Ammon's horn (tissue), 1 donor: ENCODE data around the gene FAM219A.
"Not testable (repeated sequence)": the region's sequence is repeated elsewhere in the genome, so short reads cannot be mapped to it uniquely, and the experiment has no call there.

Experiments used
- DNase-seq: peaks from one replicate; pipeline ENCODE4 v3.0.0-alpha.2; 2016; ENCODE audit warnings: low spot score

FAM219A gene

DNA sequence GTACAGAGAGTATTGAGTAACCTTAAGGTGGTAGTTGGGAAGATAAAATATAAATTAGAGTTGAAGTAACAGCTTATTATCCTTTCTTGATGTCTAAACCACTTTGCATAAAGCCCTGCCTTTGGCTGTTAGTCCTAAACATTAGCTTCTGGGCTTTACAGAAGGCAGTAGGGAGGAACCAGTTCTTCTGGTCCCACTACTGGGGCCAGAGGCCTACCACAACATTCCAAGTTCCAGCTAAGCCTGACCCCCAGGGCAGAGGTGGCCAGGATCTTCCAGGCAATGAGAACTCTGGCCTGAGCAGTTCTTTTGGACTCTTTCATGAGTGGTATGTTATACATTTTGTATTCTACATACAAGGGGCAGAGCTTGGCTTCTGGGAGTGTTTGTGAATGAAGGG is 26.3 kb upstream of the FAM219A start:
- no peak for DNase-seq

DNA sequence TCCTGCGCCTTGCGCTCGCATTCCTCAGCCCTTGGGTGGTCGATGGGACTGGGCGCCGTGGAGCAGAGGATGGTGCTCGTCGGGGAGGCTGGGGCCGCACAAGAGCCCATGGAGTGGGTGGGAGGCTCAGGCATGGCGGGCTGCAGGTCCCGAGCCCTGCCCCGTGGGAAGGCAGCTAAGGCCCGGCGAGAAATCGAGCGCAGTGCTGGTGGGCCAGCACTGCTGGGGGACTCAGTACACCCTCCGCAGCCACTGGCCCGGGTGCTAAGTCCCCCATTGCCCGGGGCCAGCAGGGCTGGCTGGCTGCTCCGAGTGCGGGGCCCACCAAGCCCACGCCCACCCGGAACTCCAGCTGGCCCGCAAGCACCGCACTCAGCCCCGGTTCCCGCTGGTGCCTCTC is 24.4 kb upstream of the FAM219A start:
- DNase-seq, result not testable (repeated sequence)

DNA sequence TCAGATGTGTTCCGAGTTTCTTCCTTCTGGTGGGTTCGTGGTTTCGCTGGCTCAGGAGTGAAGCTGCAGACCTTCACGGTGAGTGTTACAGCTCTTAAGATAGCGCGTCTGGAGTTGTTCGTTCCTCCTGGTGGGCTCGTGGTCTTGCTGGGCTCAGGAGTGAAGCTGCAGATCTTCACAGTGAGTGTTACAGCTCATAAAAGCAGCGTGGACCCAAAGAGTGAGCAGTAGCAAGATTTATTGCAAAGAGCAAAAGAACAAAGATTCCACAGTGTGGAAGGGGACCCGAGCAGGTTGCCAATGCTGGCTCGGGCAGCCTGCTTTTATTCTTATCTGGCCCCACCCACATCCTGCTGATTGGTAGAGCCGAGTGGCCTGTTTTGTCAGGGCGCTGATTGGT is 23.2 kb upstream of the FAM219A start:
- DNase-seq, result not testable (repeated sequence)

DNA sequence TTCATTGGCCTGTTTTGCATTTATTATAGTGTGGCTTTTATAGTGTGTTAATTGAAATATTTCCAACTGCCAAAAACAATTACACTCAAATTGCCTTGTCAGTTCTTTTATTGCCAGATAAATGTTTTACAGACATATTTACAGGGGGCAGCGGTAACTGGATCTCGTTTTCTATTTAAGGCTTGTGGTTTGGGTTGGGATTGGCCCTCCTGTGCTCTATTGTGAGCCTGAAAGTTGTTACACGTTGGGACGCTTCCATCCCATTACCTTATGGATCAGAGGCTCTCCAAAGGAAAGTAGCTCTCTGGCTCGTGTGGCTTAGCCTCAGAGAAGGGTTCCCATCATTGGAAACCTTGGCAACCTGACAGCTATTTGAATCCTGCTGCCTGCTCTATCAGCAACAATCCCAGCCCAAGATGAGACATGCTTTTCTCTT is 21.1 kb upstream of the FAM219A start:
- DNase-seq, result no peak

DNA sequence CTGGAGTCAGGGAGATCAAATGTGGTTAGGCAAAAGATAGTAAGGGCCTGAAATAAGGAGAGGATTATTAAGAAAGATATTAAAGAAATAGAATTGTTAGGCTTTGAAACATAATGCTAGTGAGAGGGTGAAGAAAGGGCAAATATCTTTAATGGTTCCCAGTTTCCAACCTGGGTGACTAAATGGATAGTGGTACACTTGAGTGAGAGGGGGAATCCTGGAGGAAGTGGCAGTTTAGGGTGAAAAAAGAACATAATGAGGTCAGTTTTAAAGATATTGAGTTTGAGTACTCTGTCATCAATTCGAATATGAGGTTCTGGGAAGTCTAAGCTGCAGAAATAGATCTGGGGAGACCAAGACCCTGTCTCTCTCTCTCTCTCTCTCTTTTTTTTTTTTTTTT is 19.2 kb upstream of the FAM219A start:
- no peak for DNase-seq

DNA sequence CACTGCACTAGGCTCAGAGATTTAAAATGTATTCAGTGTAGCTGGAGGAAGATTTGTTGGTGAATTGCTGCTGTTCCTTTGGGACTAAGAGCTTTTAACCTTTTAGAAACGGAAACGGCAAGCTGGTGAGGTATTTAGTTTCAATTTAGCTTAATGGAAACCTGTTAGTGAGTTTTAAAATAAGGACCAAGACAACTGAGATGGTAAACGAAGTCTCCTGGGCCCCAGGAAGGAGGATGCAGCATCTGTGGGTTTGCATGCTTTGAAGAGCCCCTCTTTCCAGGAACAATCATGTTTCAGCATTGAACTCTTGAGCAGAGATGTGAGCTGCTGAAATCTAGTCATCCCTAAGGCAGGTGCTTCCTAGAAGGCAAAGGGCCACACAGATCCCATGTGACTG is 16.7 kb upstream of the FAM219A start:
- DNase-seq, result no peak

DNA sequence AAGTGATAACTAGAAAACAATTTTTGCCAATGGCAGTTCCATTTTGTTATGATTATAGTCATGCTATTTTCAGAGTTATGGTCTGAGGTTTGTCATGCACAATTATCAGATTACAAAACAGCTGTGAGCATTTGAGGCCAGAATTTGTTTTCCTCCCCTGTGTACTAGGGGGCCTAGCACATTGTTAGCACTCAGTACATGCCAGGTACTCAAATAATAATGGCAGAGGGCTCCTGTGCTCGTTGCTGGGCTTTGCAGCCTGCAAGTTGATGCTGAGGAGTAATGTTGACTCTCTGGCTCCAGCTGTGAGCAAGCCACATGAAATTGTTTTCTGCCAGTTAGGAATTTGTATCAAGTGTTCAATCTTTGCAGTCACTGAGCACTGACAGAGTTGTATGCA is 7.1 kb upstream of the FAM219A start:
- DNase-seq, result no peak

DNA sequence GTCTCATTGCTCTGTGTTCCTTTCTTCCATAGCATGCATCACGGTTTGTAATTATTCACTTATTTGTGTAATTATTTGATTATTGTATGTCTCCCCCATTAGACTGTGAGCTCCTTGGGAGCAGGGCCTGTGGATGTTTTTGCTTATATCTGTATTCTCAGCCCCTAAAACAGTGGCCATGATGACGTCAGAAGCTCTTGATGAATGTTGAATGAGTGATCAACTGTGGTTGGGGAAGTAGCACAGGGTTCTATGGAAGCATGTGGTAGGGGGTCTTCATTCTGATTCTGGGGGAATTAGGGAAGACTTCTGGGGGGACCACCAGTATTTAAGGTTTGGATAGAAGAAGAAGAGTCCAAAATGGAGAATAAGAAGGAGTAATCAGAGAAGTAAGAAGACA is 6.2 kb upstream of the FAM219A start:
- DNase-seq, result no peak

DNA sequence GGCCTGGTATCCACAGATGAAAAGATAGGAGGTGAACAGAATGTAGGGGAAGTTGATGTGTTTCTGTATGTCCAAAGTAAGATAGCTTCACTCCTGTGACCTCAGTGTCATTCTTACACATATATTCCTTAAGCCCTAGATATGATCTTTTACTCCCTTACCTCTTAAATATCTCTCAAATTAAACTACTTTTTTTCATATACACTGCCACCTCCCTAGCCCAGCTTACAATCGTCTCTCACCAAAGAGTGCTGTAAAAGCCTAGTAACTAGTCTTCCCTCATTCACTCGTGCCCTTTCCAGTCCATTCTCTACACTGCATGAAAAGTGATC is 5.5 kb upstream of the FAM219A start:
- no peak for DNase-seq

DNA sequence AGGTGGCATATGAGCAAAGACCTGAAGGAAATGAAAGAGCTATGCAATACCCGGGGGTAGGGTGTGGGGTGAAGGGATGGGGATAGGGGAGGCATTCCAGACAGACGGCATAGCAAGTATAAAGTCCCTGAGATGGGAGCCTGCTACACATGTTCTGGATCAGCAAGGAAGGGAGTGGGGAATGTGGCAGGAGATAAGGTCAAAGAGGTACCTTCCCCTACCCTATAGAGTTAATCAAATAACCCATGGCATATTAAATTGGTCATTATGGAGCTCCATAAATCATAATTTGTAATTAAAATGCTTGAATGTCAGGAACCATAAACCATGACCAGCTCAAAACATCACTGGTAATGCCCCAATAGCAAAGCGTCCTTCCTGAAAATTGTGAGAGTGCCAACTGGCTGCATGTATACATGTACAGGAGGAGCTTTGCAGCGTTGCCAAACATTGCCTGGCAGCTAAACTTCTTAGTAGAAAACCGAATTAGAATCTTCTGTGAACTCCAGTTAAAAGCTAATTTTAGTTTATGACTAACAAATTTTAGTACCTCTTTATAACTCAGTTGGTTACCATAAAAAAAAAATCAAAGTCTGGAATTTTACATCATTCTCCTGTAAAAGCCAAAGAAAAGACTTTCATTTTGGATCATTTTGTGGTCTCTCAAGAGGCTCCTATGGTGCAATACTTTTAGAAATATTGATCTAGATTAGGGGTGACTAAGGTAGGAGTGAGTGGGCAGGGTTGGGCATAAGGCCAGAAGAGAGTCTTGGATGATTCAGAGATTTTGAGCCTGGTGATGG is 4.9 kb upstream of the FAM219A start:
- no peak for DNase-seq

DNA sequence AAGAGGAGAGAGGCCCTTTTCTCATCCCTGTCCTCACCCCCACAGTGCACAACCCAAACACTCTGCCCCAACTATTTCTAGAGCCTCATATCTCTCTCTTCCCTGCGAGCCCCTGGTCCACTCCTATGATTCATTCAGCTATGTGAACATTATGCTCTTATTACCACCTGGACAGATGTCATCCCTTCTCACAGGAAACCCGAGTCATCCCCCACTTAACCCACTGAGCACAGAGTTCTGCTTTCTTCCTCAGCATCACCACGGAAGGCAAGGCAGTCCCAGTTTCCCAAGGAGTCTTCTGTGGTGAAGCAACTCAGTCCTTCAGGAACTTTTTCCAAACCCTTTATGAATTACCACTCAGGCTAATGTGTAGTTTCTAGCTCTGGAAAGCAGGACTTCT is 1.6 kb upstream of the FAM219A start:
- DNase-seq, result no peak

DNA sequence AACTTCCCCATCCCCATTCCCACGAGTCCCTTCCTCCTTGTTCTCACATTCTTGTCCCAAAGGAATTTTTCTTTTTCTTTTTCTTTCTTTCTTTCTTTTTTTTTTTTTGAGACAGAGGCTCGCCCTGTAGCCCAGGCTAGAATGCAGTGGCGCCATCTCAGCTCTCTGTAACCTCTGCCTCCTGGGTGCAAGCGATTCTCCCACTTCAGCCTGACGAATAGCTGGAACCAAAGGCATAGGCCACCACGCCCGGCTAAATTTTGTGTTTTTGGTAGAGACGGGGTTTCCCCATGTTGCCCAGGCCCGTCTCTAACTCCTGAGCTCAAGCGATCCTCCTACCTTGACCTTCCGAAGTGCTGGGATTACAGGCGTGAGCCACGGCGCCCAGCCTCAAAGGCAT is 986 bp upstream of the FAM219A start:
- no peak for DNase-seq

DNA sequence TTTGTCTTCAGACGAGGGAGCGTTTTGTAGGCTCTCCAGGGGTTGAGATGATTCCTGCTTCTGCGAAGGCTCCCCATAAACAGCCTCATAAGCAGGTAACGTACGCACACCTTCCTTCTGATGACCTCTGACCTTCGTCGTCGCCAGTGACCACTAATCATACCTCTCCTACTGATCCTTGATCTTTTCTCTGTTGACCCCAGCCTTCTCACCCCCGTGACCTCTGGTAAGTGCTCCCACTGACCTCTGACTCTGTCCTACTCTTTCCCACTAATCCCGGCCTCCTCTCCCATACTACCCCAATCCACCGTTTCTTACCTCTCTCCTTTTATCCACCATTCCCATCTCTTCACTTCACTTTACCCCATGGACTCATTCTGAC is 580 bp upstream of the FAM219A start:
- DNase-seq, result no peak

DNA sequence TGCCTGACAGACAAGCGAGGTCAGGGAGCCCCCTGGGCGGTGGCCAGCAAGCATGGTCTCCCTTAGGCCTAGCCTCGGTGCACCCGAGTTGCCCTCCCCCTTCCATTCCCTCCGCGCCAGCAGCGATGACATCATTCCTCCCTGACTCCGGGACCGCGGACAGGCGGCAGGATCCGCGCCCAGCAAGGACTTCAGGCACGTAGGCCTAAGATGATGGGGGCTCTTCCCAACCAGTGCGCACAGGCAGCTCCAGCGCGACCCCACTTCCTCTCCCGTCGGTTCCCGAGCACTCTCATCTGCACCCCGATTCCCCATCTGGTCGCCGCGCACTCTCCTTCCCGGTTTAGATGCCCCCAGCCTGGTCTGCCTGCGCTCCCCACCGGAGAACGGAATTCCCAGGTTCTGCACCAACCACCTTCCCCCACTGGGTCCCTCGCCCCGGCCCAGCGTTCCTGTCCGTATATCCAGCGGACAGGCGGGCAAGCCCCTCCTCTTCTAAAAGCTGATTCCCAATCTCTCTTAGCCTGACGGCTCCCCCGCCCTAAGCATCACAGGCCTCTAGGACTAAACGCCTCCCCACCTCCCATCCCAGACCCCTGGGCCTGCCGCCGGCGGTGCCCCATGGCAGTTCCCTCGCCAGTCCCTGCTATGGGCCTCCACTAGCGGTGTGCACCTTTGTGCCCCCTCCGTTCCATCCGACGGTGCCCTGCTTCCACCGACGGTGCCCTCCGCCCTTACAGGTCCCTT is 931 bp downstream of the FAM219A start:
- peak; percentile 82 for DNase-seq

DNA sequence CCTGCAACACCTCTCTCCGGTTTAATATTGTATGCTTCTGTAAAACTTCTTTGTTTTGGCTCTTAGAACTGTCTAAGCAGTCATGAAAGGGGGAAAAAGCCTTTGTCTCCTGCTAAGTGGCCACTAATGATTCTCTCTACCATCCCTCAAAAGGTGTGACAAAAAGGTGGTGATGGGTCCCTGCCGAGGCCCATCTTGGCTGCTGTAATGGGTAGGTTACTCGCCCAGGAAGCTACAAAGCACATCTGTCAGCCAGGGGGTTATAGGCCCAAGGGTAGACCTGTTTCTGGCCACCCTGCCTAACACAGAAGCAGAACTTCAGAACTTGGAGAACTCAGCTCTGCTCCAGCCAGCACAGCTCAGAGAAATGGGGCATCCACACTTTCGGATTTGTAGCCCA is 1.6 kb downstream of the FAM219A start:
- no peak for DNase-seq

DNA sequence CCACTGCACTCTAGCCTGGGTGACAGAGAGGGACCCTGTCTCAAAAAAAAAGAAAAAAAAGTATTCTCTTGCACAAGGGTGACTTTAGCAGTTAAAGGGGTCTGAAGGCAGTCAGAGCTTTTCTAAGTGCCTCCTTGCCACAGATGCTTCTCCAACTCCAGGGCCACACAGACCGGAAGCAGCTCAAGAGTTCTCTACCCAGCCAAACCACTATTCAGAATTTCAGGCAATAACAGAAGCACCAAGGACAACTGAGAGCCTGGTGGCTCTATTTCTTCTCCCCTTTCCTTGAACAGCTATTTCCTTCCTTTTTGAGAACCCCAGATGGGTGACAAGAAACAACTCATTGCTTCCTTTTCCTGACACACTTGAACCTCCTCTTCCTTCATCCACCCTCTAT is 2.2 kb downstream of the FAM219A start:
- DNase-seq, result no peak

DNA sequence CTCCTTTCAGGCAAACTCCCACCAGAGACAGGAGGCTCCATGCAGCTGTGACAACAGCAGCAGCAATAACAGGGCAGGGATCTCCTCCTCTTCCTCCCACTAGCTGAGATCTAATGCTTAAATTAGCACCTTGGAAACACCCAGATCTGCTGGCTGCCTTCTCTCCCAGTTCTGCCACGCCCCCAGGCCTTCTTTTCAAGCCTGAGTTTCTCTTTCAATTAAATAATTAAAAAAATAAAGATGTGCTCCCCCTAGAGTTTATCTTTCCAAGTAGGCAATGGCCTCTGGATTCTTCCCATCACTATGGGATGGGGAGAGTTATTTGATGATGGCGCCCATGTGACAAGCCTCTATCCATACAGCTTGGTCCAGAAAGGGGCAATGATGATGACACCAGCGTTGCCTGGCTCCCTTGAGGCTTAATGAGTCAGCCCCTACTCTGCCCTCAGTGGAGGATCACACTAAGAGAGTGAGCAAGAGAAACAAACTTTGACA is 3.8 kb downstream of the FAM219A start:
- no peak for DNase-seq

DNA sequence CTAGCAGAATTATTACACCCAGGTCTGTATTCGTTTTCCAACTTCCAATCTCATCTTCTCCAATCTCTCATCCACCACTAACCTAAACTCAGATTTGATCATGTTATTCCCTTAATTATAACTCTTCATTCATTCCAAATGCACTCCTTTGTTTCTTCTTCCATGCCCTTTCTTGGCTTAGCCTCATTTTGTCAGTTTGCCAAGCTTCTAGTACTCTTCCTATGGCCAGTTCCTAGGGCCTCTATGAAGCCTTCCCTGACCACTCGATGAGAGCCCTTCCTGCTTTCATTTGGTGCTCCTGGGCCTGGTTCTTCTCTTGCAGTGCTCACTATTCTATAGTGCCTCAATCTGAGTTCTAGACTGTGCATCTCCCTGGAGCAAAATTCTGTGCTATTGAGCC is 5.8 kb downstream of the FAM219A start:
- DNase-seq, result no peak

DNA sequence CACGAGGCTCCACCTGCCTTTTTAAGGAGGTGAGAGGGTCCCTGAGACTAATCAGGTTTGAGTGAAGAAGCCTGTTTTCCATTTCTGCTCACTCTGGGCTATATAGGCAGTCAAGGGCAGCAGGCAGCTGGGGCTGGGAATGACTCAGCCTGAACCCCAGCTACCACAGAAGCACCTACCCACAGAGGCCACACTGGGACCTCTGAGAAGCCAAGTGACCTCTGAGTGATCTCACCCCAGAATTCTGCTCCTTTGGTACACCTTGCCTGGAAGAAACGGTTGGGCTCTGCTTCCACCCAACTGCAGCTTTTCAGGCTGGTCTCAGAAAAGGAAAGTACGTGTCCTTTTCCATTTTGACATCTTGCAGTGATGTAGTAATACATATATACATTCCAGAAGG is 6.8 kb downstream of the FAM219A start:
- DNase-seq, result no peak

DNA sequence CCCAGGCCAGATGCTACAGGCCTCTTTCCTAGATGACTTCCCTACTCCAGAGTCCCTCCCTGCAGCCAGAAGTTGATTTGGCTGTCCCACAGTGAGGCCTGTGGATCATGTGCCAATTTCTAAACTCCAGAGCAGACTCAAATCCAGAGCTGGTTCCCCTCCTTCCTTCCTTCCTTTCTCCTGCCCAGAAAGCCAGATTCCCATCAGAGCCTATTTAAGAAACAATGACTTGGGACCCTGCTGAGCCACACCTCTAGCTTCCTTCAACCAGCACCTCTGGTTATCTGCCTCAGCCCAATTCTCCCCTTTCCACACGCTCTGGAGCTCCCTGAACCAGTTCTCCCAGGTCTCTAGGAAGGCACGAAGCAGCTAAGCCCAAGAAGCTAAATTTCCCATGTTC is 7.2 kb downstream of the FAM219A start:
- no peak for DNase-seq

DNA sequence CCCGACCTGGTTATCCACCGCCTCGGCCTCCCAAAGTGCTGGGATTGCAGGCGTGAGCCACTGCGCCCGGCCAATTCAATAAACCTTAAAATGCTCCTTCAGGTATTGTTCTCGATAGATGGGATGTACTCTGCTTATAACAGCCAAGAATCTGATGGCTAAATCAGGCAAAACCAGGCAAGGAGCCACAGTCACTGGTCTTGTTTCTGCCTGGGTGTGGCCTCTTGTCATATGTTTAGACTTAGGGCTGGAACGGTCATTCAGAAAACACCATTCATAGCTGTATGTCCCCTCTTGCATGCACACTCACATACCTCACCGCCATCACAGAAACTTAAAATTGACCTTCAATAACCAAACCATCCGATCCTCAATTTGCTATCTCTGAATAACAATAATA is 7.7 kb downstream of the FAM219A start:
- DNase-seq, result no peak

DNA sequence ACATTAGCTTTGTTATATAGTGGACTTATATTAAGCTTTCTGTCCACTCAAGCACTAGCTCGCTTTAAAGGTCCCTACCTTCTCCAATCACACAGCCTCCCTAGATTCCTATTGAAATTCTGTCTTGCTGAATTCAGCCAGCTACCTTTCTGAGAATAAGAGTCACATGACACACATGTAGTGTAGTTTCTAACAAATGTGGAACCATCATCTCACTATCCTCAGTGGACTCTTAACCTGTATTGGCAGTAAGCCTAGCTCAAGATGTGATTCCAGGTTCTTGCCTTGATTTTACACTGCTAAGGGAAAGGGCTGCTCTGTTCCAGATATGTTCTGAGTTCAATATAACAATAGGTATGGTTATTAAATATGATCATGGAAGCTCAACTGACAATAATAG is 11.4 kb downstream of the FAM219A start:
- no peak for DNase-seq

DNA sequence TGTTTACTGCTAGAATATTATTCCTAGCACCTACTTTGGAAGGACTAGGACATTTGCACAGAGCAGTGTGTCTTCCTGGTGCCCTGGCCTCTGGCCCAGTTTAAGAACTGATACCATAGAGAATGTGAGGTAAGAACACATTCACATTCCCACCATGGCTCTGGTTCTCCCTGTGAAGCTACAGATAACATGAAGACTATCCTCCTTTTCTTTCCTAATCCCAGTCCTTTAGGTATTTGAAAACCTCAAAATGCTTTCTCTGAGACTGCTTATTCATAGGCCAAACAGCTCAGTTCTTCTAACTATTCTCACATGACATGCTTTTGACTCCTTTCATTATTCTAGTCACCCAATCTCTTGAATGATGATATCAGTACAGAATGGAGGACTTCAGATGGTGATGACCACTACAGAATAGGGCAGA is 11.9 kb downstream of the FAM219A start:
- DNase-seq, result no peak

DNA sequence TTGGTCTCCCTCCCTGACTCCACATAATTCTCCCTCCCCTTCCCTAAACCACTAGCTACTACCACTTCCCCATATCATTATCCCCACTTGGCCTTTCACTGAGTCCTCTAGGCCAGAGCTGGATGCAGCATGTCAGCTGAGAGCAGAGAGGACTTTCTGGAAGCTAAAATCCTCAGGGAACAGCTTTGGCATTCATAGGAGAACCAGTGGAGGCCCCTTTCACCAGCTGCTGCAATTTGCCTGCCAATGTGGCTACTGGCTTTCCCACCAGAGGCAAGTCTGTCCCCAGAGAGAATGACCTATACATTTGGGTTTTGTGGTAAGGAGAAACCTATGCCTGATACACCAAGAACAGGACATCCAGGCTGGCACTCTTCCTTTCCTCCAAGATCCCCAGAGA is 14.4 kb downstream of the FAM219A start:
- DNase-seq, result no peak
